IMR-90 (cell line): ENCODE data around the gene LINGO1. TPM values are rescaled to one million over a fixed set of nuclear protein-coding genes. Genes with fewer than 3 reads are reported as not detected.

Source experiments
- ATAC-seq: fragments of 200-7000 bp; cut with Tn5 transposase; 2 replicates; pipeline ENCODE4 v1.9.1; 2020; ENCODE audit warnings: low read depth, mild to moderate bottlenecking, moderate library complexity
- BruUV-seq: library from RNA; stranded (reverse); fragments of 400-500 nt; replicated peaks from 2 replicates; lab custom pipeline; 2021; lab: Mats Ljungman, UMichigan
- CTCF ChIA-PET: fragments of 300-600 bp; formaldehyde crosslinking; extraction: SDS; loops from one replicate; lab custom pipeline; 2021; ENCODE audit warnings: antibody characterized with exemption; lab: Yijun Ruan, JAX
- POLR2A ChIA-PET: fragments of 300-600 bp; sonication (Branson Sonifier 250); formaldehyde crosslinking; loops from one replicate; lab custom pipeline; 2022; ENCODE audit warnings: antibody characterized with exemption; ENCODE audit not compliant: unreplicated experiment; lab: Charles Lee
- DNase-seq: peaks from one replicate; pipeline ENCODE4 v3.0.0; 2013
- H2AFZ ChIP-seq: replicated peaks from 2 replicates; pipeline ENCODE3; 2013; ENCODE audit warnings: low read length, mild to moderate bottlenecking; ENCODE audit not compliant: poor library complexity
- H2AK5ac ChIP-seq: 2 replicates; pipeline ENCODE4 v1.6.1; 2013; ENCODE audit warnings: low read depth, low read length, inconsistent platforms
- H2AK9ac ChIP-seq: replicated peaks from 2 replicates; pipeline ENCODE3; 2013; ENCODE audit warnings: mild to moderate bottlenecking, low read depth, low read length, moderate library complexity; ENCODE audit not compliant: poor library complexity
- H2BK120ac ChIP-seq: 2 replicates; pipeline ENCODE4 v1.6.1; 2013; ENCODE audit warnings: low read depth, low read length, inconsistent platforms
- H2BK15ac ChIP-seq: 3 replicates; pipeline ENCODE4 v1.6.1; 2013; ENCODE audit warnings: low read depth, low read length, inconsistent platforms
- H2BK20ac ChIP-seq: 2 replicates; pipeline ENCODE4 v1.6.1; 2013; ENCODE audit warnings: low read depth, mild to moderate bottlenecking, inconsistent platforms, low read length, moderate library complexity
- H2BK5ac ChIP-seq: 2 replicates; pipeline ENCODE4 v1.6.1; 2013; ENCODE audit warnings: mild to moderate bottlenecking, low read depth, low read length, inconsistent platforms; ENCODE audit not compliant: poor library complexity, severe bottlenecking
- H3K14ac ChIP-seq: replicated peaks from 2 replicates; pipeline ENCODE4 v1.6.1; 2013; ENCODE audit warnings: low read depth, low read length, inconsistent platforms
- H3K18ac ChIP-seq: 2 replicates; pipeline ENCODE4 v1.6.1; 2013; ENCODE audit warnings: low read depth, low read length, control low read depth
- H3K23ac ChIP-seq: 2 replicates; pipeline ENCODE4 v1.6.1; 2013; ENCODE audit warnings: low read depth, low read length, inconsistent platforms
- H3K27ac ChIP-seq: 2 replicates; pipeline ENCODE4 v1.5.1; 2013; ENCODE audit warnings: mild to moderate bottlenecking, control low read depth, low read length; ENCODE audit not compliant: insufficient read depth
- H3K27me3 ChIP-seq: 2 replicates; pipeline ENCODE4 v1.6.1; 2013; ENCODE audit warnings: low read length; ENCODE audit not compliant: control insufficient read depth, insufficient read depth
- H3K36me3 ChIP-seq: 2 replicates; pipeline ENCODE4 v1.6.1; 2013; ENCODE audit warnings: low read length, mixed read lengths; ENCODE audit not compliant: control insufficient read depth, insufficient read depth
- H3K4ac ChIP-seq: 2 replicates; pipeline ENCODE4 v1.6.1; 2013; ENCODE audit warnings: low read depth, low read length, inconsistent platforms
- H3K4me1 ChIP-seq: 2 replicates; pipeline ENCODE4 v1.6.1; 2013; ENCODE audit warnings: low read length, mixed read lengths; ENCODE audit not compliant: control insufficient read depth, insufficient read depth
- H3K4me2 ChIP-seq: 2 replicates; pipeline ENCODE4 v1.6.1; 2013; ENCODE audit warnings: low read depth, mild to moderate bottlenecking, control low read depth, low read length, moderate library complexity
- H3K4me3 ChIP-seq: 2 replicates; pipeline ENCODE4 v1.5.1; 2013; ENCODE audit warnings: low read depth, mild to moderate bottlenecking, control low read depth, low read length, moderate library complexity; ENCODE audit not compliant: insufficient read depth
- H3K56ac ChIP-seq: 2 replicates; pipeline ENCODE4 v1.6.1; 2013; ENCODE audit warnings: low read length, inconsistent platforms; ENCODE audit not compliant: insufficient read depth; ENCODE audit errors: extremely low read depth
- H3K79me1 ChIP-seq, 2 experiments: 2 replicates each; pipeline ENCODE4 v1.6.1; 2013; ENCODE audit warnings: low read length in 2 of 2, inconsistent platforms in 1 of 2, low read depth in 1 of 2
- H3K9ac ChIP-seq: 2 replicates; pipeline ENCODE4 v1.6.1; 2013; ENCODE audit warnings: low read depth, low read length, control low read depth
- H3K9me1 ChIP-seq: 2 replicates; pipeline ENCODE4 v1.6.1; 2013; ENCODE audit warnings: low read length, inconsistent platforms; ENCODE audit not compliant: insufficient read depth
- H3K9me3 ChIP-seq: 2 replicates; pipeline ENCODE4 v1.6.1; 2013; ENCODE audit warnings: low read length; ENCODE audit not compliant: control insufficient read depth, insufficient read depth
- H4K20me1 ChIP-seq: 2 replicates; pipeline ENCODE4 v1.6.1; 2013; ENCODE audit warnings: low read length, inconsistent platforms; ENCODE audit not compliant: insufficient read depth
- H4K5ac ChIP-seq: 2 replicates; pipeline ENCODE4 v1.6.1; 2013; ENCODE audit warnings: mild to moderate bottlenecking, low read depth, low read length, control low read depth
- H4K8ac ChIP-seq, 2 experiments: 2 replicates each; pipeline ENCODE4 v1.6.1; 2013; ENCODE audit warnings: low read depth in 2 of 2, low read length in 2 of 2, control low read depth in 1 of 2, inconsistent platforms in 1 of 2
- H4K91ac ChIP-seq: 2 replicates; pipeline ENCODE4 v1.6.1; 2013; ENCODE audit warnings: low read depth, low read length, inconsistent platforms; ENCODE audit not compliant: insufficient read depth
- BHLHE40 ChIP-seq: fragments of 150-350 bp; IDR thresholded peaks from 2 replicates; pipeline ENCODE4 v1.6.1; 2016; ENCODE audit warnings: mild to moderate bottlenecking, low read depth, low read length
- CEBPB ChIP-seq: IDR thresholded peaks from 2 replicates; pipeline ENCODE4 v1.6.1; 2012; ENCODE audit warnings: low read depth, low read length, improper control_type of control experiment
- CHD1 ChIP-seq: IDR thresholded peaks from 2 replicates; pipeline ENCODE4 v1.6.1; 2012; ENCODE audit warnings: low read depth, low read length, improper control_type of control experiment
- FOS ChIP-seq: fragments of 150-350 bp; IDR thresholded peaks from 2 replicates; pipeline ENCODE4 v1.6.1; 2016; ENCODE audit warnings: low read depth, low read length
- MAFK ChIP-seq: IDR thresholded peaks from 2 replicates; pipeline ENCODE4 v1.6.1; 2012; ENCODE audit warnings: low read depth, low read length, improper control_type of control experiment
- MAZ ChIP-seq: IDR thresholded peaks from 2 replicates; pipeline ENCODE4 v1.6.1; 2012; ENCODE audit warnings: low read depth, mild to moderate bottlenecking, low read length, improper control_type of control experiment, moderate library complexity, borderline replicate concordance
- MXI1 ChIP-seq: IDR thresholded peaks from 2 replicates; pipeline ENCODE4 v1.6.1; 2012; ENCODE audit warnings: low read depth, mild to moderate bottlenecking, low read length, moderate library complexity, borderline replicate concordance
- NFE2L2 ChIP-seq: fragments of 150-350 bp; IDR thresholded peaks from 2 replicates; pipeline ENCODE4 v1.6.1; 2016; ENCODE audit warnings: low read depth, mild to moderate bottlenecking, low read length
- POLR2A ChIP-seq: IDR thresholded peaks from 2 replicates; pipeline ENCODE4 v1.6.1; 2012; ENCODE audit warnings: mild to moderate bottlenecking, low read depth, low read length
- RAD21 ChIP-seq: IDR thresholded peaks from 2 replicates; pipeline ENCODE4 v1.6.1; 2012; ENCODE audit warnings: low read length, improper control_type of control experiment
- RCOR1 ChIP-seq: IDR thresholded peaks from 2 replicates; pipeline ENCODE4 v1.6.1; 2012; ENCODE audit warnings: mild to moderate bottlenecking, low read length, improper control_type of control experiment; ENCODE audit not compliant: insufficient replicate concordance
- RFX5 ChIP-seq: IDR thresholded peaks from 2 replicates; pipeline ENCODE4 v1.8.0; 2012; ENCODE audit warnings: low read depth, mild to moderate bottlenecking, low read length, moderate library complexity
- SMC3 ChIP-seq: fragments of 150-350 bp; IDR thresholded peaks from 2 replicates; pipeline ENCODE4 v1.6.1; 2016; ENCODE audit warnings: low read depth, mild to moderate bottlenecking, antibody characterized with exemption, low read length, moderate library complexity
- WGBS, 2 experiments: methylation state at CpG; one replicate each; pipeline versions ENCODE4 v1.1.5 to v1.1.7; 2013; ENCODE audit warnings: missing lambda C conversion rate in 2 of 2; ENCODE audit not compliant: insufficient read length in 1 of 2; ENCODE audit errors: extremely low coverage in 2 of 2; 5-methylcytosine and 5-hydroxymethylcytosine counted together
- dilution Hi-C: fragments of 300-500 bp; cut with HindIII; formaldehyde crosslinking; loops from one replicate; pipeline ENCODE4 v1.14.3; 2018; ENCODE audit warnings: low sequenced_read_pairs; ENCODE audit not compliant: unreplicated experiment
- in situ Hi-C: fragments of 300-500 bp; cut with MboI; formaldehyde crosslinking; loops from 3 replicates; pipeline ENCODE4 v1.14.3; 2019; ENCODE audit warnings: low sequenced_read_pairs, inconsistent platforms, mixed read lengths
- intact Hi-C: fragments of 100-400 bp; cut with micrococcal nuclease; formaldehyde crosslinking; loops from 2 replicates; pipeline ENCODE4 v1.10.0; 2022
- polyA plus RNA-seq, 3 experiments: library from polyadenylated mRNA; depleted of rRNA; stranded (reverse); fragments of >200 nt; gene quantifications; 2 replicates each; pipeline ENCODE4 v1.2.3, GENCODE V29; 2012; ENCODE audit warnings: low replicate concordance in 1 of 3
- total RNA-seq: library from RNA; depleted of rRNA; stranded (reverse); fragments of >200 nt; gene quantifications from 2 replicates; pipeline ENCODE4 v1.2.3, GENCODE V29; 2012
- TF ChIP-seq, protein P1 (sequence below): fragments of 150-350 bp; IDR thresholded peaks from 2 replicates; pipeline ENCODE4 v1.6.1; 2017; ENCODE audit warnings: mild to moderate bottlenecking, antibody characterized with exemption, low read length, low read depth
- TF ChIP-seq, protein P2 (sequence below): conservative IDR thresholded peaks from 2 replicates; pipeline ENCODE4 v1.5.1; 2012; ENCODE audit warnings: mild to moderate bottlenecking, low read depth, low read length, improper control_type of control experiment
- TF ChIP-seq, protein P3 (sequence below): fragments of 150-350 bp; IDR thresholded peaks from 2 replicates; pipeline ENCODE4 v1.6.1; 2016; ENCODE audit warnings: low read depth, mild to moderate bottlenecking, low read length, moderate library complexity, borderline replicate concordance

Gene LINGO1
- total and polyA plus RNA-seq, 2 of the 4 experiments (the other 2 are of a cell fraction) = 0.05 TPM; not detected in 1

- Histone ChIP-seq H2AFZ (no peak overlapping the region), H4K91ac (no peak overlapping the region), H3K27ac (no peak overlapping the region), H3K9me1 (no peaks in the 10 kb centered on the region), H3K56ac (no peak overlapping the region), H3K36me3 (no peaks in the 10 kb centered on the region), H3K14ac (no peak overlapping the region), H3K4me2 (no peak overlapping the region), H2BK120ac (no peak overlapping the region), H2AK9ac (no peak overlapping the region), H2BK20ac (no peak overlapping the region), H3K4me1 (no peaks in the 10 kb centered on the region), H4K20me1 (no peaks in the 10 kb centered on the region), H3K23ac (no peak overlapping the region), H2AK5ac (no peak overlapping the region), H3K9ac (no peak overlapping the region), H3K4me3 (no peak overlapping the region), H4K8ac (no peak overlapping the region), H3K27me3 (peaks cover 37% of the 10 kb centered on the region), H2BK15ac (no peak overlapping the region), H3K18ac (no peak overlapping the region), H3K4ac (no peak overlapping the region), H3K9me3 (no peaks in the 10 kb centered on the region), H4K5ac (no peak overlapping the region), H2BK5ac (no peak overlapping the region), H3K79me1 (no peaks in the 10 kb centered on the region)
- 54% methylated on average over 3 of the region's 8 CpGs; no CpG with 5 or more reads in 1 of the 2 experiments for WGBS, 2 experiments
- no TSS peak for BruUV-seq
- DNase-seq (no peak), ATAC-seq (no peak)
- no peak for TF ChIP-seq CEBPB
- TF ChIP-seq NFE2L2 = no peak
- no peak for TF ChIP-seq MXI1
- no peak for TF ChIP-seq MAZ
- TF ChIP-seq RAD21 = no peak
- TF ChIP-seq FOS = no peak
- TF ChIP-seq, protein P1, sequence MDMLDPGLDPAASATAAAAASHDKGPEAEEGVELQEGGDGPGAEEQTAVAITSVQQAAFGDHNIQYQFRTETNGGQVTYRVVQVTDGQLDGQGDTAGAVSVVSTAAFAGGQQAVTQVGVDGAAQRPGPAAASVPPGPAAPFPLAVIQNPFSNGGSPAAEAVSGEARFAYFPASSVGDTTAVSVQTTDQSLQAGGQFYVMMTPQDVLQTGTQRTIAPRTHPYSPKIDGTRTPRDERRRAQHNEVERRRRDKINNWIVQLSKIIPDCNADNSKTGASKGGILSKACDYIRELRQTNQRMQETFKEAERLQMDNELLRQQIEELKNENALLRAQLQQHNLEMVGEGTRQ = no peak
- TF ChIP-seq RFX5 = no peak
- no peak for TF ChIP-seq CHD1
- TF ChIP-seq MAFK = no peak
- no peak for TF ChIP-seq BHLHE40
- TF ChIP-seq RCOR1 = no peak
- TF ChIP-seq POLR2A = no peak
- TF ChIP-seq SMC3 = no peak
- TF ChIP-seq, protein P2, sequence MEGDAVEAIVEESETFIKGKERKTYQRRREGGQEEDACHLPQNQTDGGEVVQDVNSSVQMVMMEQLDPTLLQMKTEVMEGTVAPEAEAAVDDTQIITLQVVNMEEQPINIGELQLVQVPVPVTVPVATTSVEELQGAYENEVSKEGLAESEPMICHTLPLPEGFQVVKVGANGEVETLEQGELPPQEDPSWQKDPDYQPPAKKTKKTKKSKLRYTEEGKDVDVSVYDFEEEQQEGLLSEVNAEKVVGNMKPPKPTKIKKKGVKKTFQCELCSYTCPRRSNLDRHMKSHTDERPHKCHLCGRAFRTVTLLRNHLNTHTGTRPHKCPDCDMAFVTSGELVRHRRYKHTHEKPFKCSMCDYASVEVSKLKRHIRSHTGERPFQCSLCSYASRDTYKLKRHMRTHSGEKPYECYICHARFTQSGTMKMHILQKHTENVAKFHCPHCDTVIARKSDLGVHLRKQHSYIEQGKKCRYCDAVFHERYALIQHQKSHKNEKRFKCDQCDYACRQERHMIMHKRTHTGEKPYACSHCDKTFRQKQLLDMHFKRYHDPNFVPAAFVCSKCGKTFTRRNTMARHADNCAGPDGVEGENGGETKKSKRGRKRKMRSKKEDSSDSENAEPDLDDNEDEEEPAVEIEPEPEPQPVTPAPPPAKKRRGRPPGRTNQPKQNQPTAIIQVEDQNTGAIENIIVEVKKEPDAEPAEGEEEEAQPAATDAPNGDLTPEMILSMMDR = no peak
- TF ChIP-seq, protein P3, sequence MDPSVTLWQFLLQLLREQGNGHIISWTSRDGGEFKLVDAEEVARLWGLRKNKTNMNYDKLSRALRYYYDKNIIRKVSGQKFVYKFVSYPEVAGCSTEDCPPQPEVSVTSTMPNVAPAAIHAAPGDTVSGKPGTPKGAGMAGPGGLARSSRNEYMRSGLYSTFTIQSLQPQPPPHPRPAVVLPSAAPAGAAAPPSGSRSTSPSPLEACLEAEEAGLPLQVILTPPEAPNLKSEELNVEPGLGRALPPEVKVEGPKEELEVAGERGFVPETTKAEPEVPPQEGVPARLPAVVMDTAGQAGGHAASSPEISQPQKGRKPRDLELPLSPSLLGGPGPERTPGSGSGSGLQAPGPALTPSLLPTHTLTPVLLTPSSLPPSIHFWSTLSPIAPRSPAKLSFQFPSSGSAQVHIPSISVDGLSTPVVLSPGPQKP = no peak
- CTCF ChIA-PET = no interaction called here
- dilution Hi-C loops = no loop called here
- in situ Hi-C loops = no loop called here
- POLR2A ChIA-PET = no interaction called here
- intact Hi-C loops = no loop called here
Measured at GRCh38 chr15:77616072-77616471, 16.6 kb downstream of the LINGO1 start.
